C4-2B (cell line): ENCODE data around the gene KRTAP1-4.
"Not testable (repeated sequence)": the region's sequence is repeated elsewhere in the genome, so short reads cannot be mapped to it uniquely, and the experiment has no call there.

Experiments used
- H3K27ac ChIP-seq: fragments of 450-650 bp; 2 replicates; pipeline ENCODE4 v1.5.1; 2017
- CTCF ChIP-seq: fragments of 450-650 bp; conservative IDR thresholded peaks from 2 replicates; pipeline ENCODE4 v1.5.1; 2017; ENCODE audit warnings: mild to moderate bottlenecking
- ZFX ChIP-seq: fragments of 450-650 bp; IDR thresholded peaks from 2 replicates; pipeline ENCODE4 v1.6.1; 2017

The KRTAP1-4 gene

DNA sequence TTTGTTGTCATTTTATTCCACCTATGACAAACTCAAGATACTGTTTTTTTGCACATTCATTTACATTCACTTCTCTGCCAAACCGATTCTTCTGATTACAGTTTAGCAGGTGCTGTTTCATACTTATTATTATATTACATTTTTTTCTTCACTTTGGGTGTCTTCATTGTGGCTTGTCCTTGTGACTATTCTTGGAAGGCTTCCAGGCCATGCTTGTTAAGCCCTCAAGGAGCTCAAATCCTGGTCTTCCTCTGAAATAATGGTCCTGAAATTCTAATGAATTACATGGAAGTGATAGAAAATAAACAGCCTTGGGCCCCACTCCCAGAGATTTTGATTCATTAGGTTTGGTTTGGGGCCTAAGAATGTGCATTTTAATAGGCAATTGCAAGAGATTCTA lies 34.3 kb upstream of the KRTAP1-4 start:
- TF ChIP-seq CTCF (no peak), ZFX (no peak)
- no peak overlapping the region for H3K27ac ChIP-seq

DNA sequence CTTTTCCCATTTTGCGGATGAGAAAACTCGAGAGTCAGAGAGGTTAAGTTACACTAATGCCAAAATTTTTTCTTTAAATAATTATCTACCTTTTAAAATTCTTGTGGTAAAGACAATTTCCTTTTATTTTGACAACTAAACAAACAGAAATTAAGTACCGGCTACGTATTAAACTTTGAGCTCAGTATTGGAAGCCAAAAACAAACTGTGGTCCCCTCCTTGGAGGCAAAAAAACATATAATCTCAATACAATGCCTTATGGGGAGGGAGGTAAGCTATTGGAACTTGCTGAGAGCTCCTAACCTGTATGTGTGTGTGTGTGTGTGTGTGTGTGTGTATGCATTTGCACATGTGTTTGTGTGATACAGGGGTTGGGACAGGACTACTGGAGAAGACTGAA lies 33.5 kb upstream of the KRTAP1-4 start:
- TF ChIP-seq CTCF (no peak), ZFX (no peak)

DNA sequence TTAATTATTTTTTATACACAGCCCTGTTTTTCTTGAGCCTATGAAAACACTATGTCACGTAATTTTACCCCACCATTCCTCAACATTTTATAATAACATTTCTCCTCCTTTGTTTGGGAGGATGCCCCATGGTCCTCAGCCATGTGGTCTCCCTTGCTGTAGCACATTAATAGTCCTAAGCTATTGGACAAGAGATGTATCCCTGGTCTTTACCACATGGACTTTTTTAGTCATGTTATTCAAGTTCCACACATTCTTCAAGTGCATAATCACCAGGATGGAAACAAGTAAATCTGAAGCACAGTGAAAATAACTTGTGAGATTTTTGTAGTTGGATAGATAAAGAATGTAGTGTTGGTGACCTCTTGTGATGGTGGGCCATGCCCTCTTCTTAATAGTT lies 32.0 kb upstream of the KRTAP1-4 start:
- H3K27ac ChIP-seq, result no peak overlapping the region
- TF ChIP-seq CTCF, result no peak
- no peak for TF ChIP-seq ZFX

More for the DNA sequence above, 33.5 kb upstream of the KRTAP1-4 start:
- no peak overlapping the region for H3K27ac ChIP-seq

DNA sequence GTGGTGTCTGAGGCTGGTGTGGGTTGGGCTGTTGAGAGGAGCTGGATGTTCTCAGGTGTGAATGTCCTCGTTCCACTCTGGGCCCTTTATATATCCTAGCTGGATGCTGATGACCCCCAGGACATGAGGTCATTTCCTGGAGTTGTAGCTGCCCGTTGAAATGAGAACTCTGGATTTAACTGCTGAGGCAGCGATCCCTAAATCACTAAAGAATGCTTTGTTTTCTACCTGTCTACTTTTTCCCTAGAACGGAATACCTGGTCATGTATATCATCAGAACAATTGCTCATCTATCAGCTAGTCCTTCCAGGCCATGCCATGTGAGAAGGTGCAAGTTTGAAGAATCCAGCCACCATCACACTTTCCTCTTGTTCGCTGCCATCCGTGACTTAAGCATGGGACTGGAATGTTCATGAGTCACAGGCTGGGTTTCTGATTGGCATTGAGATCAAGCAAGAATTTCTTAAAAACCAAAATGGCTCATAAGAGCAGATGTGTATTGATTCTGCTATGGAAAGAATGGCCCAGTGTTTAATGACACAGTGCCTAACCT lies 30.1 kb upstream of the KRTAP1-4 start, which contains the start of gene KRTAP2-3:
TSS of gene KRTAP2-3 (minus strand) at position 63 of the 553 bp plus-strand sequence. CDS start 64 bp downstream, outside the sequence.
- no peak within 1 kb of the TSS for H3K27ac ChIP-seq
- TF ChIP-seq ZFX, result no peak
- TF ChIP-seq CTCF, result no peak

DNA sequence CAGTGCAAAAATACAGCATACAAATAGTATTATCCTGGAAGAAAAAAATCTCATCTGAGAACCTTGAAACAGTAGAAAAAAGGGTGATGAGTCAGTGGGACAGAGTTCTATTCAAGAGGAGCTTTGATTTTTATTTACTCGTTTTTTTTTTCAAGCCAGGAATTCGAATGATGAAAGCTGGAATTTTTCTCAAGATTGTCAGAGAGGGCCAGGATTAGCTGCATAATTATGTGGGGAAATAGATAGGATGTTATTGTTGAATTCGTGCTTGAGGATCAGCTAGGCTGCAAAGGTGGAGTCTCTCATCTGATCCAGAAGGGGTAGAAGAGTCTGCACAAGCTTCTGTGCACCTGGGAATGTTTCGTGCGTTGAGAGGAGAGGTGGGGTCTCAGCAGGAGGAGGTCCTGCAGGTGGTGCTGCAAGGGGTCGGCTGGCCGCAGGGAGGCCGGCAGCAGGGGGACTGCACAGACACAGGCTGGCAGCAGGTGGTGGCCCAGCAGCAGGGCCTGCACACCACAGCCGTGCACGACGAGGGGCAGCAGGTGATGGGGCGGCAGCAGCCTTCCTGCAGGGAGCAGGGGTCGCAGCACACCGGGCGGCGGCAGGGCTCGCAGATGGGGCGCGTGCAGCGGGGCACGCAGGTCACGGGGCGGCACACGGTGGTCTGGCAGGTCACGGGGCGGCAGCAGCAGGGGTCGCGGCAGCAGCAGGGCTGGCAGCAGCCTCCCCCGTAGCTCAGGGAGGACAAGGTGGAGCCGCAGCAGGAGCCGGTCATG lies 29.5 kb upstream of the KRTAP1-4 start:
- not testable (repeated sequence) for H3K27ac ChIP-seq

- H3K27ac ChIP-seq, result no peak overlapping the region
- TF ChIP-seq ZFX (no peak), CTCF (no peak)
Observed at GRCh38 chr17:41058741-41059140, 28.7 kb upstream of the KRTAP1-4 start.

DNA sequence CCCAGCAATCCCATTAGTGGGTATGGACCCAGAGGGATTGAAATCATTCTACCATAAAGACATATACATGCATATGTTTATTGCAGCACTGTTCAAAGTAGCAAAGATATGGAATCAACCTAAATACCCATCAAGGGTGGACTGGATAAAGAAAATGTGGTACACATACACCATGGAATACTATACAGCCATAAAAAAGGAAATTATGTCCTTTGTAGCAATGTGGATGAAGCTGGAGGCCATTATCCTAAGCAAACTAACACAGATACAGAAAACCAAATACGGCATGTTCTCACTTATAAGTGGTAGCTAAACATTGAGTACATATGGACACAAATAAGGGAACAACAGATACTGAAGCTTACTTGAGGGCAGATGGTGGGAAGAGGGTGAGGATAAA lies 27.6 kb upstream of the KRTAP1-4 start:
- H3K27ac ChIP-seq, result no peak overlapping the region
- no peak for TF ChIP-seq CTCF
- TF ChIP-seq ZFX, result no peak

GRCh38 chr17:41055130-41055529 lies 25.1 kb upstream of the KRTAP1-4 start, which contains the start of gene KRTAP2-2:
Gene KRTAP2-2, minus strand, starts transcription at chr17:41055230. Its CDS starts 19 bp downstream, at chr17:41055211.
- not testable (repeated sequence) for H3K27ac ChIP-seq

DNA sequence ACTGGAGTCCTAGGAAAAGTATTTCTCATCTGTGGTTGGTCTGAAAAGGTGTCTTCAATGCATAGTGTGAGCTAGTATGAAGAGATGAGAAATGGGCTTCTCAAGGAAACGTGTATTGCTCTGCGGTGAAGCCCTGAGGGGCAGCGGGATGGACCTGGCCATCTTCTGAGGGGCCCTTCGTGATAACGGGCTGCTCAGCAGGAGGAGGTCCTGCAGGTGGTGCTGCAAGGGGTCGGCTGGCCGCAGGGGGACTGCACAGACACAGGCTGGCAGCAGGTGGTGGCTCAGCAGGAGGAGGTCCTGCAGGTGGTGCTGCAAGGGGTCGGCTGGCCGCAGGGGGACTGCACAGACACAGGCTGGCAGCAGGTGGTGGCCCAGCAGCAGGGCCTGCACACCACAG lies 24.6 kb upstream of the KRTAP1-4 start:
- H3K27ac ChIP-seq, result not testable (repeated sequence)
